ENCODE results near the gene ARHGAP19.

Gene ARHGAP19

DNA sequence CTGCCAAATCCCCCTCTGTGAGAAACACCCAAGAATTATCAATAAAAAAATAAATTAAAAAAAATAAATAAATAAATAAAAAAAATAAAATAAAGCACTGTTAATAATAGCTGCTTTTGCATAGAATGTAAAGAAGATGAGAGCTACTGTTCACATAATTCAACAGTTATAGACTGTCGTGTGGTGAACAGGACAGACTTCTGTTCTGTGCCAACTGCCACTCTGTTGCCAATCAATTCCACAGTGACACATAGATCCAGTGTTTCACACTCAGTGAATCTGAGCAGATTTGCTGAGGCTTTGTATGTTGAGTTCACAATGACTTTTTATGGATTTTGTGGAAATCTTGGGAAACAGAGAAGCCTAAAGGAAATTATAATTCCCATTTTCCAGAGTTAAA, 14.9 kb downstream of the ARHGAP19 start:
- Histone ChIP-seq H3F3A (ENCODE audit: insufficient read depth, low read length) (no peaks in the 10 kb centered on the region), H3K9me2 (ENCODE audit: low read depth, low read length) (no peaks in the 10 kb centered on the region), H2AFZ (ENCODE audit: low read length) (no peak overlapping the region), H3K27ac (ENCODE audit: low read depth, low read length, poor library complexity, severe bottlenecking) (peak overlapping the region; percentile 72), H3K4me3 (ENCODE audit: low read depth, low read length, poor library complexity, severe bottlenecking) (no peak overlapping the region), H4K20me1 (ENCODE audit: insufficient read depth, low read length) (no peaks in the 10 kb centered on the region), H3K4me1 (ENCODE audit: insufficient read depth, low read length, severe bottlenecking) (peaks cover 20% of the 10 kb centered on the region), H3K9ac (ENCODE audit: low read length) (no peak overlapping the region; the same call in 1 of the 2 replicates), H3K27me3 (ENCODE audit: insufficient read depth, low read length) (no peaks in the 10 kb centered on the region), H3K9me3 (ENCODE audit: low read length) (no peaks in the 10 kb centered on the region), H3K79me2 (ENCODE audit: insufficient read depth, low read length) (peaks cover 18% of the 10 kb centered on the region), H3K4me2 (ENCODE audit: low read length) (peak overlapping the region; percentile 38; the same call in 1 of the 2 replicates), H3K36me3 (ENCODE audit: insufficient read depth, low read length) (no peaks in the 10 kb centered on the region)
- TF ChIP-seq EZH2 (IDR thresholded peaks at IDR 0.05; ENCODE audit: borderline replicate concordance, low read length) = no peak
- TF ChIP-seq, protein P1, sequence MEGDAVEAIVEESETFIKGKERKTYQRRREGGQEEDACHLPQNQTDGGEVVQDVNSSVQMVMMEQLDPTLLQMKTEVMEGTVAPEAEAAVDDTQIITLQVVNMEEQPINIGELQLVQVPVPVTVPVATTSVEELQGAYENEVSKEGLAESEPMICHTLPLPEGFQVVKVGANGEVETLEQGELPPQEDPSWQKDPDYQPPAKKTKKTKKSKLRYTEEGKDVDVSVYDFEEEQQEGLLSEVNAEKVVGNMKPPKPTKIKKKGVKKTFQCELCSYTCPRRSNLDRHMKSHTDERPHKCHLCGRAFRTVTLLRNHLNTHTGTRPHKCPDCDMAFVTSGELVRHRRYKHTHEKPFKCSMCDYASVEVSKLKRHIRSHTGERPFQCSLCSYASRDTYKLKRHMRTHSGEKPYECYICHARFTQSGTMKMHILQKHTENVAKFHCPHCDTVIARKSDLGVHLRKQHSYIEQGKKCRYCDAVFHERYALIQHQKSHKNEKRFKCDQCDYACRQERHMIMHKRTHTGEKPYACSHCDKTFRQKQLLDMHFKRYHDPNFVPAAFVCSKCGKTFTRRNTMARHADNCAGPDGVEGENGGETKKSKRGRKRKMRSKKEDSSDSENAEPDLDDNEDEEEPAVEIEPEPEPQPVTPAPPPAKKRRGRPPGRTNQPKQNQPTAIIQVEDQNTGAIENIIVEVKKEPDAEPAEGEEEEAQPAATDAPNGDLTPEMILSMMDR (IDR thresholded peaks at IDR 0.05; ENCODE audit: low read length) = no peak

DNA sequence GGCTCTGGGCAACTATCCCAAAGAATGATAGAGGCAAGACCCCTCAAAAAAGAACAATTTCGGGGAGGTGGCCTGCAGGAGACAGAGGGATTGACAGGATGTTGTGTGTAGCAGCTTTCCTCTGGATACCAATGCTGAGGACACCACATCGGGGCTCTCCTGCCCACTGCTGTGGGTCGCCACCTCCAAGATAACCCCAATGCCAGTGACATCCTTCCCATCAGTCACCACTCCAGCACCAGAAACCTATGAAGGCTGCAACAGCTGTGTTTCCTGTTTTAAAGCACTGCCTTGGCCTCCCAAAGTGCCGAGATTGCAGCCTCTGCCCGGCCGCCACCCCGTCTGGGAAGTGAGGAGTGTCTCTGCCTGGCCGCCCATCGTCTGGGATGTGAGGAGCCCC, 17.6 kb downstream of the ARHGAP19 start:
- Histone ChIP-seq H3K4me3 (ENCODE audit: low read depth, low read length, poor library complexity, severe bottlenecking) (no peak overlapping the region), H3F3A (ENCODE audit: insufficient read depth, low read length) (no peaks in the 10 kb centered on the region), H3K79me2 (ENCODE audit: insufficient read depth, low read length) (peaks cover 18% of the 10 kb centered on the region), H3K4me2 (ENCODE audit: low read length) (no peak overlapping the region), H3K27me3 (ENCODE audit: insufficient read depth, low read length) (no peaks in the 10 kb centered on the region), H3K9me3 (ENCODE audit: low read length) (no peaks in the 10 kb centered on the region), H3K36me3 (ENCODE audit: insufficient read depth, low read length) (no peaks in the 10 kb centered on the region), H3K9me2 (ENCODE audit: low read depth, low read length) (no peaks in the 10 kb centered on the region), H2AFZ (ENCODE audit: low read length) (no peak overlapping the region), H4K20me1 (ENCODE audit: insufficient read depth, low read length) (no peaks in the 10 kb centered on the region), H3K27ac (ENCODE audit: low read depth, low read length, poor library complexity, severe bottlenecking) (no peak overlapping the region), H3K9ac (ENCODE audit: low read length) (no peak overlapping the region), H3K4me1 (ENCODE audit: insufficient read depth, low read length, severe bottlenecking) (peaks cover 20% of the 10 kb centered on the region)
- TF ChIP-seq, protein P1 (IDR thresholded peaks at IDR 0.05; ENCODE audit: low read length) = no peak
- TF ChIP-seq EZH2 (IDR thresholded peaks at IDR 0.05; ENCODE audit: borderline replicate concordance, low read length) = no peak

GRCh38 chr10:97273700-97274099, 18.7 kb downstream of the ARHGAP19 start:
- H3K9me3 ChIP-seq (ENCODE audit: low read length) = no peaks in the 10 kb centered on the region
- no peaks in the 10 kb centered on the region for H3K27me3 ChIP-seq (ENCODE audit: insufficient read depth, low read length)
- no peak overlapping the region for H3K4me2 ChIP-seq (ENCODE audit: low read length)
- no peak overlapping the region for H3K27ac ChIP-seq (ENCODE audit: low read depth, low read length, poor library complexity, severe bottlenecking)
- peaks cover 17% of the 10 kb centered on the region for H3K4me1 ChIP-seq (ENCODE audit: insufficient read depth, low read length, severe bottlenecking)
- H3K79me2 ChIP-seq (ENCODE audit: insufficient read depth, low read length) = peaks cover 18% of the 10 kb centered on the region
- H3F3A ChIP-seq (ENCODE audit: insufficient read depth, low read length) = no peaks in the 10 kb centered on the region
- no peaks in the 10 kb centered on the region for H4K20me1 ChIP-seq (ENCODE audit: insufficient read depth, low read length)
- no peak overlapping the region for H3K9ac ChIP-seq (ENCODE audit: low read length)
- TF ChIP-seq EZH2 (IDR thresholded peaks at IDR 0.05; ENCODE audit: borderline replicate concordance, low read length) = no peak
- TF ChIP-seq, protein P1 (IDR thresholded peaks at IDR 0.05; ENCODE audit: low read length) = no peak
- H2AFZ ChIP-seq (ENCODE audit: low read length) = no peak overlapping the region
- no peaks in the 10 kb centered on the region for H3K9me2 ChIP-seq (ENCODE audit: low read depth, low read length)
- H3K36me3 ChIP-seq (ENCODE audit: insufficient read depth, low read length) = no peaks in the 10 kb centered on the region
- no peak overlapping the region for H3K4me3 ChIP-seq (ENCODE audit: low read depth, low read length, poor library complexity, severe bottlenecking)
